GM23338 (cell line): Measurements from ENCODE around the gene AOAH. TPM values are rescaled to one million over a fixed set of nuclear protein-coding genes. Genes with fewer than 3 reads are reported as not detected.

ENCODE experiments used
- ATAC-seq: fragments of 200-7000 bp; cut with Tn5 transposase; 3 replicates; pipeline ENCODE4 v1.9.1; 2020
- DNase-seq: peaks from one replicate; pipeline ENCODE4 v3.0.0-alpha.2; 2015; ENCODE audit warnings: low spot score
- H2AFZ ChIP-seq: fragments of 200-600 bp; sonication (generic); 2 replicates; pipeline ENCODE4 v1.8.0; 2016; ENCODE audit warnings: antibody characterized with exemption, mild to moderate bottlenecking, moderate library complexity
- H3F3A ChIP-seq: fragments of 200-600 bp; sonication (generic); replicated peaks from 2 replicates; pipeline ENCODE4 v1.8.0; 2017; ENCODE audit warnings: antibody characterized with exemption, mixed run types, low read depth
- H3K27ac ChIP-seq: fragments of 200-600 bp; sonication (generic); 2 replicates; pipeline ENCODE4 v1.6.1; 2016; ENCODE audit warnings: low read depth
- H3K27me3 ChIP-seq: fragments of 200-600 bp; sonication (generic); 2 replicates; pipeline ENCODE4 v1.8.0; 2016; ENCODE audit warnings: mild to moderate bottlenecking, mixed run types, moderate library complexity; ENCODE audit not compliant: insufficient read depth
- H3K36me3 ChIP-seq: fragments of 200-600 bp; sonication (generic); 2 replicates; pipeline ENCODE4 v1.8.0; 2016; ENCODE audit warnings: mild to moderate bottlenecking; ENCODE audit not compliant: insufficient read depth
- H3K4me1 ChIP-seq: fragments of 200-600 bp; sonication (generic); 2 replicates; pipeline ENCODE4 v1.8.0; 2016; ENCODE audit warnings: mild to moderate bottlenecking, moderate library complexity; ENCODE audit not compliant: insufficient read depth
- H3K4me2 ChIP-seq: fragments of 200-600 bp; sonication (generic); 2 replicates; pipeline ENCODE4 v1.7.1; 2017; ENCODE audit warnings: mixed run types
- H3K4me3 ChIP-seq: fragments of 200-600 bp; sonication (generic); 2 replicates; pipeline ENCODE4 v1.6.1; 2016; ENCODE audit warnings: mixed run types
- H3K79me2 ChIP-seq: fragments of 200-600 bp; sonication (generic); replicated peaks from 2 replicates; pipeline ENCODE4 v1.8.0; 2017; ENCODE audit warnings: mild to moderate bottlenecking; ENCODE audit not compliant: insufficient read depth
- H3K9me2 ChIP-seq: fragments of 200-600 bp; sonication (generic); 2 replicates; pipeline ENCODE4 v1.8.0; 2017; ENCODE audit not compliant: insufficient read depth
- H4K20me1 ChIP-seq: fragments of 200-600 bp; sonication (generic); replicated peaks from 2 replicates; pipeline ENCODE4 v1.8.0; 2017; ENCODE audit warnings: mild to moderate bottlenecking; ENCODE audit not compliant: insufficient read depth
- H3K27ac Mint-ChIP-seq: 2 replicates; pipeline ENCODE4 v1.8.0; 2020; ENCODE audit warnings: inconsistent platforms, mild to moderate bottlenecking, moderate library complexity, mixed read lengths
- H3K27me3 Mint-ChIP-seq: 3 replicates; pipeline ENCODE4 v1.8.0; 2022; ENCODE audit warnings: low read depth, mild to moderate bottlenecking, moderate library complexity, mixed read lengths, inconsistent platforms; ENCODE audit not compliant: insufficient read depth, poor library complexity
- H3K36me3 Mint-ChIP-seq: 3 replicates; pipeline ENCODE4 v1.8.0; 2021; ENCODE audit warnings: low read depth, mild to moderate bottlenecking, inconsistent platforms, moderate library complexity, mixed read lengths
- H3K4me1 Mint-ChIP-seq: 3 replicates; pipeline ENCODE4 v1.8.0; 2020; ENCODE audit warnings: mild to moderate bottlenecking, inconsistent platforms, mixed read lengths
- H3K4me3 Mint-ChIP-seq: 3 replicates; pipeline ENCODE4 v1.8.0; 2021; ENCODE audit warnings: moderate library complexity, mild to moderate bottlenecking, inconsistent platforms, mixed read lengths
- H3K9me3 Mint-ChIP-seq: 3 replicates; pipeline ENCODE4 v1.8.0; 2020; ENCODE audit warnings: moderate library complexity, mild to moderate bottlenecking, inconsistent platforms, mixed read lengths
- CREB1 ChIP-seq: fragments of 250-450 bp; sonication (Bioruptor Pico); IDR thresholded peaks from 2 replicates; pipeline ENCODE4 v1.5.0; 2020; ENCODE audit warnings: low read depth, mild to moderate bottlenecking, moderate library complexity
- CTCF ChIP-seq, 2 experiments: fragments of 200-600 bp in 1 of 2; sonication (generic) in 1 of 2; conservative IDR thresholded peaks; 2 replicates each; pipeline versions ENCODE4 v1.5.1 to v1.6.1; 2016 to 2017; ENCODE audit warnings: antibody characterized with exemption in 2 of 2, low read depth in 2 of 2, mild to moderate bottlenecking in 2 of 2, moderate library complexity in 1 of 2
- ETS1 ChIP-seq: IDR thresholded peaks from 2 replicates; pipeline ENCODE4 v1.6.1; 2016; ENCODE audit warnings: antibody characterized with exemption
- EZH2 ChIP-seq: fragments of 200-600 bp; sonication (generic); IDR thresholded peaks from one replicate; pipeline ENCODE4 v1.8.0; 2017; ENCODE audit warnings: antibody characterized with exemption, mild to moderate bottlenecking, low read depth; ENCODE audit not compliant: unreplicated experiment
- EZH2phosphoT487 ChIP-seq: fragments of 200-600 bp; sonication (generic); IDR thresholded peaks from one replicate; pipeline ENCODE4 v1.8.1; 2018; ENCODE audit warnings: antibody characterized with exemption; ENCODE audit not compliant: unreplicated experiment
- JUNB ChIP-seq: IDR thresholded peaks from one replicate; pipeline ENCODE4 v1.6.1; 2016; ENCODE audit warnings: antibody characterized with exemption; ENCODE audit not compliant: unreplicated experiment
- NANOG ChIP-seq: IDR thresholded peaks from 2 replicates; pipeline ENCODE4 v1.6.1; 2016; ENCODE audit warnings: antibody characterized with exemption, borderline replicate concordance
- POLR2AphosphoS5 ChIP-seq: IDR thresholded peaks from 2 replicates; pipeline ENCODE4 v1.6.1; 2016; ENCODE audit warnings: antibody characterized with exemption, low read depth
- REST ChIP-seq: IDR thresholded peaks from one replicate; pipeline ENCODE4 v1.6.1; 2018; ENCODE audit warnings: antibody characterized with exemption; ENCODE audit not compliant: unreplicated experiment
- STAT1 ChIP-seq: IDR thresholded peaks from one replicate; pipeline ENCODE4 v1.6.1; 2016; ENCODE audit warnings: antibody characterized with exemption; ENCODE audit not compliant: unreplicated experiment
- ZNF114 ChIP-seq: fragments of 250-450 bp; sonication (Bioruptor Pico); IDR thresholded peaks from 2 replicates; pipeline ENCODE4 v1.5.0; 2020; ENCODE audit warnings: mild to moderate bottlenecking, moderate library complexity
- ZNF331 ChIP-seq: fragments of 250-450 bp; sonication (Bioruptor Pico); IDR thresholded peaks from 2 replicates; pipeline ENCODE4 v1.5.0; 2020; ENCODE audit warnings: low read depth, mild to moderate bottlenecking, moderate library complexity
- ZNF462 ChIP-seq: fragments of 250-450 bp; sonication (Bioruptor Pico); IDR thresholded peaks from 2 replicates; pipeline ENCODE4 v1.5.0; 2020; ENCODE audit warnings: mild to moderate bottlenecking, moderate library complexity
- polyA plus RNA-seq: library from polyadenylated mRNA; unstranded; fragments of >200 nt; fragmentation: Nextera tagmentation; extraction: Ambion mirVana; gene quantifications from 2 replicates; pipeline ENCODE4 v1.2.1, GENCODE V29; 2016
- total RNA-seq: library from RNA; depleted of rRNA; stranded (reverse); fragments of >200 nt; shearing (Covaris generic); gene quantifications from 2 replicates; pipeline ENCODE4 v1.2.3, GENCODE V29; 2014

Gene AOAH
- total and polyA plus RNA-seq, 2 experiments from 2014 or later, result not detected

GRCh38 chr7:36521911-36522310, 202.4 kb downstream of the AOAH start:
- Histone ChIP-seq H3F3A (no peaks in the 10 kb centered on the region), H3K79me2 (no peaks in the 10 kb centered on the region), H3K27ac (no peak overlapping the region), H3K4me3 (no peak overlapping the region), H3K4me1 (no peaks in the 10 kb centered on the region; the same call in 1 of the 2 replicates), H2AFZ (no peak overlapping the region), H3K4me2 (no peak overlapping the region), H3K9me2 (peaks cover 4% of the 10 kb centered on the region; the same call in 1 of the 2 replicates), H4K20me1 (no peaks in the 10 kb centered on the region), H3K36me3 (no peaks in the 10 kb centered on the region), H3K27me3 (no peaks in the 10 kb centered on the region)
- H3K9me3 Mint-ChIP-seq, result no peaks in the 10 kb centered on the region
- H3K4me1 Mint-ChIP-seq, result peaks cover 3% of the 10 kb centered on the region
- ATAC-seq (no peak), DNase-seq (no peak)
- H3K27ac Mint-ChIP-seq, result no peak overlapping the region
- no peaks in the 10 kb centered on the region for H3K36me3 Mint-ChIP-seq
- TF ChIP-seq CREB1 (CRISPR knock-in tag) (no peak), ZNF462 (no peak), STAT1 (no peak), JUNB (no peak), ZNF114 (CRISPR knock-in tag) (no peak), POLR2AphosphoS5 (no peak), EZH2 (no peak), EZH2phosphoT487 (no peak), NANOG (no peak), ETS1 (no peak), ZNF331 (CRISPR knock-in tag) (no peak), REST (no peak), CTCF (conservative IDR thresholded peaks at IDR 0.05; ENCODE audit: low read depth in 2 of 2) (no peak)
- H3K27me3 Mint-ChIP-seq, result no peaks in the 10 kb centered on the region
- no peak overlapping the region for H3K4me3 Mint-ChIP-seq
